ENCODE results near the gene METRNL.

Gene METRNL

GRCh38 chr17:83083368-83084201 lies 4.2 kb downstream of the METRNL start:
- no peak for TF ChIP-seq CTCF (IDR thresholded peaks at IDR 0.05; ENCODE audit: borderline replicate concordance, insufficient read depth, low read depth, low read length)
- H3K4me3 ChIP-seq (ENCODE audit: low read depth, low read length) = no peak overlapping the region

- TF ChIP-seq CTCF (IDR thresholded peaks at IDR 0.05; ENCODE audit: borderline replicate concordance, insufficient read depth, low read depth, low read length) = no peak
- H3K4me3 ChIP-seq (ENCODE audit: low read depth, low read length) = no peak overlapping the region
These were observed 4.8 kb downstream of the METRNL start for GRCh38 chr17:83084214-83084613.

- H3K4me3 ChIP-seq (ENCODE audit: low read depth, low read length) = no peak overlapping the region
- no peak for TF ChIP-seq CTCF (IDR thresholded peaks at IDR 0.05; ENCODE audit: borderline replicate concordance, insufficient read depth, low read depth, low read length)
These were observed 5.2 kb downstream of the METRNL start for GRCh38 chr17:83084621-83085056.

- H3K4me3 ChIP-seq (ENCODE audit: low read depth, low read length) = no peak overlapping the region
- TF ChIP-seq CTCF (IDR thresholded peaks at IDR 0.05; ENCODE audit: borderline replicate concordance, insufficient read depth, low read depth, low read length) = no peak
These were observed 5.7 kb downstream of the METRNL start for GRCh38 chr17:83085103-83085502.

GRCh38 chr17:83085526-83086198 lies 6.3 kb downstream of the METRNL start:
- TF ChIP-seq CTCF (IDR thresholded peaks at IDR 0.05; ENCODE audit: borderline replicate concordance, insufficient read depth, low read depth, low read length) = no peak
- no peak overlapping the region for H3K4me3 ChIP-seq (ENCODE audit: low read depth, low read length)

- TF ChIP-seq CTCF (IDR thresholded peaks at IDR 0.05; ENCODE audit: borderline replicate concordance, insufficient read depth, low read depth, low read length) = no peak
- H3K4me3 ChIP-seq (ENCODE audit: low read depth, low read length) = no peak overlapping the region
These were observed 6.9 kb downstream of the METRNL start for GRCh38 chr17:83086199-83086880.
